Heart left ventricle (tissue), 16 donors: ENCODE data around the gene RIMOC1. TPM values are rescaled to one million over a fixed set of nuclear protein-coding genes. Genes with fewer than 3 reads are reported as not detected.
A peak's percentile ranks its signal among the peaks of the same experiment; 100 is the strongest.

Source experiments
- ATAC-seq, 4 donors: fragments of 200-7000 bp; cut with Tn5 transposase; one replicate each; pipeline ENCODE4 v1.9.1; 2020 to 2022; ENCODE audit warnings: moderate library complexity in 4 of 4, mild to moderate bottlenecking in 3 of 4, moderate number of reproducible peaks in 1 of 4
- DNase-seq, 5 donors: peaks; one replicate each; pipeline ENCODE4 v3.0.0-alpha.2; 2020
- H3K27ac ChIP-seq, 12 donors: fragments of 200-600 bp; sonication (generic) in 4 of 12; one replicate each; pipeline versions ENCODE4 v1.5.0 to v1.8.0; 2016 to 2022; ENCODE audit warnings: mild to moderate bottlenecking in 2 of 12
- H3K27me3 ChIP-seq, 9 donors: fragments of 200-600 bp; sonication (generic) in 2 of 9; one replicate each; pipeline versions ENCODE4 v1.5.1 to v1.8.0; 2016 to 2022; ENCODE audit warnings: mild to moderate bottlenecking in 3 of 9
- H3K36me3 ChIP-seq, 9 donors: fragments of 200-600 bp; sonication (generic) in 2 of 9; one replicate each; pipeline versions ENCODE4 v1.5.0 to v1.8.0; 2018 to 2022; ENCODE audit warnings: mild to moderate bottlenecking in 2 of 9
- H3K4me1 ChIP-seq, 12 donors: fragments of 200-600 bp; sonication (generic) in 4 of 12; one replicate each; pipeline versions ENCODE4 v1.5.0 to v1.8.0; 2016 to 2022; ENCODE audit warnings: mild to moderate bottlenecking in 3 of 12
- H3K4me3 ChIP-seq, 12 donors: fragments of 200-600 bp; sonication (generic) in 4 of 12; one replicate each; pipeline versions ENCODE4 v1.5.0 to v1.8.0; 2017 to 2022; ENCODE audit warnings: mild to moderate bottlenecking in 9 of 12, moderate library complexity in 4 of 12
- H3K9me3 ChIP-seq, 12 donors: fragments of 200-600 bp; sonication (generic) in 4 of 12; one replicate each; pipeline versions ENCODE4 v1.5.0 to v1.8.0; 2016 to 2022; ENCODE audit warnings: mild to moderate bottlenecking in 1 of 12
- CTCF ChIP-seq, 12 donors: fragments of 200-600 bp; sonication (generic) in 4 of 12; IDR thresholded peaks; one replicate each; pipeline versions ENCODE4 v1.5.0 to v1.8.0; 2018 to 2022; ENCODE audit warnings: antibody characterized with exemption in 12 of 12, mild to moderate bottlenecking in 5 of 12
- POLR2A ChIP-seq, 2 donors: fragments of 450-650 bp; IDR thresholded peaks; one replicate each; pipeline ENCODE4 v1.6.1; 2017; ENCODE audit warnings: antibody characterized with exemption in 2 of 2, mild to moderate bottlenecking in 2 of 2, moderate library complexity in 2 of 2
- WGBS, 4 donors: extraction: QIAGEN DNeasy Blood & Tissue Kit in 2 of 4; methylation state at CpG; one replicate each; pipeline versions ENCODE4 v1.1.5 to v1.1.7; 2013 to 2018; 5-methylcytosine and 5-hydroxymethylcytosine counted together
- intact Hi-C, 10 donors: fragments of 100-400 bp; cut with DNase I; formaldehyde crosslinking; loops; one replicate each; pipeline versions ENCODE4 v1.11.1 to v1.14.2; 2022
- polyA plus RNA-seq, 2 donors: library from polyadenylated mRNA; stranded (reverse); fragments of 200-250 nt; gene quantifications; one replicate each; pipeline ENCODE4 v1.2.3, GENCODE V29; 2013
- total RNA-seq, 9 donors: library from RNA; depleted of rRNA in 2 of 9; stranded (reverse); fragments of >200 nt in 2 of 9; fragmentation: NEBNext Ultra II Directional in 3 of 9; extraction: Animal tissue kit (Norgen Biotek cat#: 25700) in 3 of 9; gene quantifications; one replicate each; pipeline versions ENCODE4 v1.1.0 to v1.2.4, GENCODE V29; 2016 to 2023
- donor health status: ischemic (EF 13 %, LVEDD 7.1; RV severe dilation, severe dysfunction).
- donor health status: healthy with polysubstance abuse.
- donor health status: DM: no; HTN: yes; CAD: no.
- donor health status: DM: no; HTN: no; CAD: no.
- donor health status: ischemic (EF 25% LVEDD 6.9; RV normal size, moderate dysfunction).
- donor health status: ischemic (EF 25% LVEDD 5.7; RV mildly dilated, moderate dysfunction).
- donor health status: healthy.
- donor health status: DM: yes; HTN: yes; CAD: no.
- donor health status: ischemic (EF 35%, LVEDD 5.7; RV mildly dilated, moderate dysfunction).
- donor health status: nonischemic (EF 11% LVEDD 7.7; RV severe dilation, severe dysfunction).
- donor health status: DM: yes; HTN: yes; CAD: no.
- donor health status: PGD.
- donor health status: ischemic (EF 29% LVEDD 5.4; RV normal size, mild dysfunction).
- donor health status: nonischemic (EF 23%, LVEDD 6.1; RV moderate dilation, normal function).

Gene RIMOC1
- total and polyA plus RNA-seq, 11 donors, result 4.4 to 24.0 (median 15.6) TPM

GRCh38 chr5:41893074-41893851 is 10.9 kb upstream of the RIMOC1 start:
- Histone ChIP-seq H3K4me1 (no peaks in the 10 kb centered on the region), H3K27me3 (peaks cover 0 to 14% (median 0%) of the 10 kb centered on the region in 9 donors), H3K36me3 (no peaks in the 10 kb centered on the region), H3K9me3 (no peaks in the 10 kb centered on the region), H3K27ac (no peak overlapping the region), H3K4me3 (no peak overlapping the region)
- no peak for ATAC-seq
- DNase-seq, result no peak
- WGBS, 4 donors, result 70 to 79% (median 77%) methylated on average over 3 of the region's 3 CpGs
- TF ChIP-seq POLR2A (IDR thresholded peaks at IDR 0.05) (no peak), CTCF (IDR thresholded peaks at IDR 0.05) (no peak)
- intact Hi-C loops, result no loop called here

- intact Hi-C loops, result no loop called here
- Histone ChIP-seq H3K27me3 (peaks cover 0 to 6% (median 0%) of the 10 kb centered on the region in 9 donors), H3K27ac (no peak overlapping the region), H3K9me3 (no peaks in the 10 kb centered on the region), H3K36me3 (no peaks in the 10 kb centered on the region), H3K4me1 (no peaks in the 10 kb centered on the region), H3K4me3 (no peak overlapping the region)
- no peak for ATAC-seq
- DNase-seq, result no peak
- 19 to 56% (median 44%) methylated on average over 2 of the region's 2 CpGs for WGBS, 4 donors
- TF ChIP-seq POLR2A (IDR thresholded peaks at IDR 0.05), result no peak
- no peak for TF ChIP-seq CTCF (IDR thresholded peaks at IDR 0.05)
Measured at GRCh38 chr5:41896230-41896629, 7.9 kb upstream of the RIMOC1 start.

GRCh38 chr5:41903382-41903891 is 707 bp upstream of the RIMOC1 start:
- TF ChIP-seq CTCF (IDR thresholded peaks at IDR 0.05) (no peak), POLR2A (IDR thresholded peaks at IDR 0.05) (no peak)
- Histone ChIP-seq H3K27me3 (no peaks in the 10 kb centered on the region), H3K9me3 (no peaks in the 10 kb centered on the region), H3K4me3 (peak overlapping the region; percentile 15 to 90 (median 77)), H3K27ac (peak overlapping the region; percentile 68 to 92 (median 88)), H3K4me1 (peaks cover 3 to 41% (median 24%) of the 10 kb centered on the region in 12 donors), H3K36me3 (peaks cover 0 to 23% (median 10%) of the 10 kb centered on the region in 9 donors)
- intact Hi-C loops, result loop anchor here in 2 of 10 donors (2.0 kb wide), 1 partner anchor 33 kb away; the partner anchor contains the start of gene OXCT1 (in 2 of the 2)
- WGBS, 4 donors, result 45 to 46% (median 46%) methylated on average over 8 of the region's 8 CpGs
- ATAC-seq, result no peak
- no peak for DNase-seq

GRCh38 chr5:41906151-41906550 is 2.0 kb downstream of the RIMOC1 start:
- Histone ChIP-seq H3K27ac (peak overlapping the region in 2 of 12 donors; percentile 81 to 90), H3K4me3 (no peak overlapping the region), H3K9me3 (no peaks in the 10 kb centered on the region), H3K27me3 (no peaks in the 10 kb centered on the region), H3K36me3 (peaks cover 0 to 50% (median 37%) of the 10 kb centered on the region in 9 donors), H3K4me1 (peaks cover 3 to 55% (median 26%) of the 10 kb centered on the region in 12 donors)
- TF ChIP-seq POLR2A (IDR thresholded peaks at IDR 0.05) (no peak), CTCF (IDR thresholded peaks at IDR 0.05) (no peak)
- 84 to 89% (median 86%) methylated on average over 2 of the region's 2 CpGs for WGBS, 4 donors
- ATAC-seq, result no peak
- DNase-seq, result no peak
- intact Hi-C loops, result loop anchor here in 3 of 10 donors (5.0 kb wide), 2 partner anchors 34 to 39 kb away; partner anchors contain the start of gene OXCT1 (in 2 of the 3)
